Neuronal stem cell (in vitro differentiated cells): Measurements from ENCODE around the gene CTNNB1.

Experiments used
- DNase-seq: peaks from one replicate; pipeline ENCODE4 v3.0.0-alpha.2; 2013; ENCODE audit warnings: low spot score
- H2AFZ ChIP-seq: one replicate; pipeline ENCODE4 v1.6.1; 2013; ENCODE audit warnings: mild to moderate bottlenecking, low read length, inconsistent platforms
- H2AK5ac ChIP-seq: 2 replicates; pipeline ENCODE4 v1.6.1; 2013; ENCODE audit warnings: low read depth, mild to moderate bottlenecking, inconsistent platforms, low read length, moderate library complexity, mixed read lengths
- H2BK120ac ChIP-seq: 2 replicates; pipeline ENCODE4 v1.6.1; 2013; ENCODE audit warnings: low read depth, mild to moderate bottlenecking, inconsistent platforms, low read length, moderate library complexity, mixed read lengths
- H2BK12ac ChIP-seq: one replicate; pipeline ENCODE4 v1.6.1; 2013; ENCODE audit warnings: low read length, inconsistent platforms
- H2BK15ac ChIP-seq: 2 replicates; pipeline ENCODE4 v1.6.1; 2013; ENCODE audit warnings: mild to moderate bottlenecking, low read length, inconsistent platforms, mixed read lengths
- H2BK5ac ChIP-seq: one replicate; pipeline ENCODE4 v1.6.1; 2013; ENCODE audit warnings: inconsistent platforms, mild to moderate bottlenecking, low read length, moderate library complexity
- H3K14ac ChIP-seq: one replicate; pipeline ENCODE4 v1.6.1; 2013; ENCODE audit warnings: low read length, inconsistent platforms
- H3K18ac ChIP-seq: 2 replicates; pipeline ENCODE4 v1.6.1; 2013; ENCODE audit warnings: low read length, inconsistent platforms
- H3K23ac ChIP-seq: 2 replicates; pipeline ENCODE4 v1.6.1; 2013; ENCODE audit warnings: low read depth, mild to moderate bottlenecking, mixed read lengths, low read length, inconsistent platforms; ENCODE audit not compliant: poor library complexity
- H3K27ac ChIP-seq: replicated peaks from 3 replicates; pipeline ENCODE4 v1.5.1; 2013; ENCODE audit warnings: low read length, inconsistent platforms
- H3K27me3 ChIP-seq, 3 experiments: 2 replicates each; pipeline ENCODE4 v1.6.1; 2013; ENCODE audit warnings: low read length in 3 of 3, mild to moderate bottlenecking in 2 of 3, inconsistent platforms in 1 of 3, low read depth in 1 of 3, mixed read lengths in 1 of 3, moderate library complexity in 1 of 3; ENCODE audit not compliant: control insufficient read depth in 3 of 3, insufficient read depth in 3 of 3
- H3K36me3 ChIP-seq, 2 donors: replicated peaks in 1 of 2; 2 replicates each; pipeline ENCODE4 v1.6.1; 2013; ENCODE audit warnings: low read length in 2 of 2; ENCODE audit not compliant: control insufficient read depth in 2 of 2, insufficient read depth in 2 of 2
- H3K4ac ChIP-seq: 2 replicates; pipeline ENCODE4 v1.6.1; 2013; ENCODE audit warnings: inconsistent platforms, mild to moderate bottlenecking, low read length, moderate library complexity
- H3K4me1 ChIP-seq, 2 donors: 1 replicate in 1 of 2; 2 replicates in 1 of 2; pipeline ENCODE4 v1.6.1; 2013; ENCODE audit warnings: low read length in 2 of 2, low read depth in 1 of 2; ENCODE audit not compliant: control insufficient read depth in 2 of 2, insufficient read depth in 1 of 2
- H3K4me2 ChIP-seq: one replicate; pipeline ENCODE4 v1.6.1; 2013; ENCODE audit warnings: mild to moderate bottlenecking, low read length, inconsistent platforms; ENCODE audit not compliant: insufficient read depth, poor library complexity, severe bottlenecking
- H3K4me3 ChIP-seq, 2 donors: 2 replicates each; pipeline ENCODE4 v1.5.1; 2013; ENCODE audit warnings: low read length in 2 of 2, mild to moderate bottlenecking in 2 of 2, inconsistent platforms in 1 of 2, moderate library complexity in 1 of 2
- H3K79me1 ChIP-seq: one replicate; pipeline ENCODE4 v1.6.1; 2013; ENCODE audit warnings: low read depth, mild to moderate bottlenecking, inconsistent platforms, low read length, moderate library complexity
- H3K9ac ChIP-seq: one replicate; pipeline ENCODE4 v1.6.1; 2013; ENCODE audit warnings: mild to moderate bottlenecking, low read depth, low read length, inconsistent platforms; ENCODE audit not compliant: poor library complexity
- H3K9me3 ChIP-seq, 2 donors: replicated peaks in 1 of 2; 2 replicates each; pipeline versions ENCODE3 to v1.6.1; 2013; ENCODE audit warnings: low read length in 2 of 2, mild to moderate bottlenecking in 2 of 2, inconsistent platforms in 1 of 2, low read depth in 1 of 2, mixed read lengths in 1 of 2, moderate library complexity in 1 of 2; ENCODE audit not compliant: control insufficient read depth in 2 of 2, insufficient read depth in 1 of 2
- H4K8ac ChIP-seq: one replicate; pipeline ENCODE4 v1.6.1; 2013; ENCODE audit warnings: low read depth, mild to moderate bottlenecking, inconsistent platforms, low read length, moderate library complexity
- H4K91ac ChIP-seq: one replicate; pipeline ENCODE4 v1.6.1; 2013; ENCODE audit warnings: low read length, low read depth, mild to moderate bottlenecking, inconsistent platforms; ENCODE audit not compliant: poor library complexity
- WGBS, 2 donors: extraction: QIAGEN DNeasy Blood & Tissue Kit; methylation state at CpG; one replicate each; pipeline ENCODE4 v1.1.7; 2013; ENCODE audit warnings: missing lambda C conversion rate in 2 of 2, mixed read lengths in 1 of 2; ENCODE audit not compliant: insufficient read length in 2 of 2, insufficient replicate concordance in 1 of 2; ENCODE audit errors: extremely low coverage in 2 of 2; 5-methylcytosine and 5-hydroxymethylcytosine counted together

Gene CTNNB1

GRCh38 chr3:41265011-41265545, 65.8 kb downstream of the CTNNB1 start:
- no peak overlapping the region for H3K27ac ChIP-seq

GRCh38 chr3:41265823-41266273, 66.5 kb downstream of the CTNNB1 start:
- Histone ChIP-seq H3K9me3 (no peaks in the 10 kb centered on the region), H3K27me3 (no peaks in the 10 kb centered on the region), H3K4me3 (no peak overlapping the region), H3K27ac (no peak overlapping the region), H3K4ac (no peak overlapping the region), H3K4me1 (peaks cover 0 to 2% of the 10 kb centered on the region in 2 donors), H2BK12ac (no peak overlapping the region), H2BK120ac (no peak overlapping the region), H4K8ac (no peak overlapping the region), H2BK5ac (no peak overlapping the region), H2AK5ac (no peak overlapping the region), H3K79me1 (no peaks in the 10 kb centered on the region), H3K23ac (no peak overlapping the region), H3K9ac (no peak overlapping the region), H3K14ac (no peak overlapping the region), H2BK15ac (no peak overlapping the region), H3K4me2 (no peak overlapping the region), H2AFZ (no peak overlapping the region), H3K36me3 (no peaks in the 10 kb centered on the region), H3K18ac (no peak overlapping the region), H4K91ac (no peak overlapping the region)
- WGBS, 2 donors, result no CpG with 5 or more reads among the region's 3 CpGs
- DNase-seq, result no peak

More at GRCh38 chr3:41265011-41265545, 65.8 kb downstream of the CTNNB1 start:
- Histone ChIP-seq H2BK15ac (no peak overlapping the region), H3K36me3 (no peaks in the 10 kb centered on the region), H3K14ac (no peak overlapping the region), H3K9me3 (no peaks in the 10 kb centered on the region), H2BK12ac (peak overlapping the region; percentile 33), H2BK5ac (no peak overlapping the region), H3K9ac (no peak overlapping the region), H3K23ac (no peak overlapping the region), H3K27me3 (no peaks in the 10 kb centered on the region), H4K8ac (no peak overlapping the region), H2AFZ (no peak overlapping the region), H4K91ac (peak overlapping the region; percentile 62), H3K4me2 (no peak overlapping the region), H3K4me3 (no peak overlapping the region), H3K18ac (peak overlapping the region; percentile 5), H2AK5ac (no peak overlapping the region), H2BK120ac (no peak overlapping the region), H3K4me1 (peaks cover 0 to 2% of the 10 kb centered on the region in 2 donors), H3K4ac (no peak overlapping the region), H3K79me1 (no peaks in the 10 kb centered on the region)
- no CpG with 5 or more reads among the region's 11 CpGs for WGBS, 2 donors
- DNase-seq, result no peak

GRCh38 chr3:41267975-41268640, 68.8 kb downstream of the CTNNB1 start:
- no peak overlapping the region for H2BK12ac ChIP-seq
- H4K8ac ChIP-seq, result no peak overlapping the region
- H2AFZ ChIP-seq, result no peak overlapping the region
- no peak overlapping the region for H3K14ac ChIP-seq
- H3K36me3 ChIP-seq, result no peaks in the 10 kb centered on the region
- H3K9ac ChIP-seq, result no peak overlapping the region
- H2BK120ac ChIP-seq, result no peak overlapping the region
- H3K4me2 ChIP-seq, result no peak overlapping the region
- no peak overlapping the region for H2AK5ac ChIP-seq
- H3K4ac ChIP-seq, result no peak overlapping the region
- peaks cover 0 to 2% of the 10 kb centered on the region in 2 donors for H3K4me1 ChIP-seq
- H3K18ac ChIP-seq, result no peak overlapping the region
- no peaks in the 10 kb centered on the region for H3K79me1 ChIP-seq
- no peak overlapping the region for H2BK5ac ChIP-seq
- DNase-seq, result no peak
- no CpG with 5 or more reads among the region's 8 CpGs for whole genome bisulfite sequencing, 2 donors
- no peak overlapping the region for H3K23ac ChIP-seq
- no peaks in the 10 kb centered on the region for H3K27me3 ChIP-seq
- no peak overlapping the region for H2BK15ac ChIP-seq
- no peak overlapping the region for H3K27ac ChIP-seq
- H4K91ac ChIP-seq, result no peak overlapping the region
- H3K4me3 ChIP-seq, result no peak overlapping the region
- H3K9me3 ChIP-seq, result no peaks in the 10 kb centered on the region

GRCh38 chr3:41272667-41273066, 73.4 kb downstream of the CTNNB1 start:
- Histone ChIP-seq H3K4me2 (no peak overlapping the region), H2BK15ac (no peak overlapping the region), H3K4me1 (peaks cover 0 to 2% of the 10 kb centered on the region in 2 donors), H3K27me3 (no peaks in the 10 kb centered on the region), H3K4me3 (no peak overlapping the region), H2AK5ac (no peak overlapping the region), H3K14ac (no peak overlapping the region), H3K36me3 (no peaks in the 10 kb centered on the region), H3K18ac (no peak overlapping the region), H3K79me1 (no peaks in the 10 kb centered on the region), H4K91ac (no peak overlapping the region), H3K9ac (no peak overlapping the region), H2AFZ (no peak overlapping the region), H3K23ac (no peak overlapping the region), H3K4ac (no peak overlapping the region), H3K9me3 (no peaks in the 10 kb centered on the region), H3K27ac (no peak overlapping the region), H2BK5ac (no peak overlapping the region), H4K8ac (no peak overlapping the region), H2BK120ac (no peak overlapping the region), H2BK12ac (no peak overlapping the region)
- no CpG with 5 or more reads among the region's 1 CpG for WGBS, 2 donors
- DNase-seq, result no peak
